Osteoblast (primary cell): ENCODE results near the gene CCDC60. TPM values are rescaled to one million over a fixed set of nuclear protein-coding genes. Genes with fewer than 3 reads are reported as not detected.

Experiments
- DNase-seq: peaks from one replicate; pipeline ENCODE4 v3.0.0; 2011; ENCODE audit warnings: low spot score, mixed read lengths; ENCODE audit not compliant: insufficient read length; ENCODE audit errors: missing footprints
- H2AFZ ChIP-seq: 2 replicates; pipeline ENCODE4 v1.6.0; 2011; ENCODE audit warnings: mild to moderate bottlenecking, low read length
- H3K27ac ChIP-seq: 2 replicates; pipeline ENCODE4 v1.5.1; 2011; ENCODE audit warnings: mild to moderate bottlenecking, low read depth, low read length, moderate library complexity
- H3K27me3 ChIP-seq: 2 replicates; pipeline ENCODE4 v1.6.0; 2012; ENCODE audit warnings: mild to moderate bottlenecking, control low read depth, inconsistent platforms, low read length, moderate library complexity; ENCODE audit not compliant: insufficient read depth
- H3K36me3 ChIP-seq: 2 replicates; pipeline ENCODE4 v1.5.1; 2011; ENCODE audit warnings: mild to moderate bottlenecking, low read length, control low read depth, moderate library complexity; ENCODE audit not compliant: insufficient read depth
- H3K4me1 ChIP-seq: 2 replicates; pipeline ENCODE4 v1.5.1; 2011; ENCODE audit warnings: mild to moderate bottlenecking, low read length, control low read depth, moderate library complexity; ENCODE audit not compliant: insufficient read depth
- H3K4me2 ChIP-seq: 2 replicates; pipeline ENCODE4 v1.6.0; 2011; ENCODE audit warnings: mild to moderate bottlenecking, low read length; ENCODE audit not compliant: insufficient read depth
- H3K4me3 ChIP-seq: fragments of 200-600 bp; sonication (generic); 3 replicates; pipeline ENCODE4 v1.5.1; 2012; ENCODE audit warnings: mild to moderate bottlenecking, low read length, inconsistent platforms; ENCODE audit not compliant: insufficient read depth
- H3K79me2 ChIP-seq: 2 replicates; pipeline ENCODE4 v1.6.0; 2012; ENCODE audit warnings: mild to moderate bottlenecking, low read length, control low read depth, inconsistent platforms; ENCODE audit not compliant: insufficient read depth
- H3K9me3 ChIP-seq: 2 replicates; pipeline ENCODE4 v1.5.1; 2011; ENCODE audit warnings: low read depth, low read length, control low read depth
- H4K20me1 ChIP-seq: 2 replicates; pipeline ENCODE4 v1.6.0; 2012; ENCODE audit warnings: mild to moderate bottlenecking, low read length, control low read depth; ENCODE audit not compliant: insufficient read depth
- total RNA-seq: library from RNA; depleted of rRNA; stranded (reverse); fragments of >200 nt; gene quantifications from 2 replicates; pipeline ENCODE4 v1.2.3, GENCODE V29; 2012
- TF ChIP-seq, protein P1 (sequence below): IDR thresholded peaks from 2 replicates; pipeline ENCODE4 v1.5.1; 2011; ENCODE audit warnings: mild to moderate bottlenecking, low read depth, low read length, moderate library complexity; ENCODE audit errors: extremely low read depth

Gene CCDC60
- total RNA-seq, 1 donor, result not detected

DNA sequence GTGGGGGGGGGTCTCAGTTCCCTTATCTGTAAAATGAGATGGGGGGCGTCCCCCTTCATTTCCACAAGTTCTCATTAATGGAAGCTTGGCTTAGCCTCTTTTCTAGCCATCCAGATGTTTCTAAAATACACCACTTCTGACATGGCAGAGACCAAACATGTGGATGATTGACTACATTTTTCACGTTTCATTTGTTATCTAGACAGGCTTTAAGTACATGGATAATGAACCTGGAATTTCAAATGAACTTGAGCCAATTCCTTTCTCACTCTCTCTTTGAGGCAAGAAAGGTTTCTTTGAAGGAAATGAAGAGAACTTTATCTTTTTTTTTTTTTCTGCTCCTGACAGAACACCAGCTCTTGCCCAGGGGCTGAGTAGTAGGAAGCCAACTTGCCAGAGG is 39.1 kb downstream of the CCDC60 start:
- Histone ChIP-seq H3K9me3 (no peaks in the 10 kb centered on the region), H2AFZ (no peak overlapping the region), H3K4me3 (no peak overlapping the region), H3K27me3 (no peaks in the 10 kb centered on the region), H4K20me1 (no peaks in the 10 kb centered on the region), H3K4me2 (no peak overlapping the region), H3K27ac (no peak overlapping the region), H3K36me3 (no peaks in the 10 kb centered on the region), H3K79me2 (no peaks in the 10 kb centered on the region), H3K4me1 (no peaks in the 10 kb centered on the region)
- DNase-seq, result no peak
- TF ChIP-seq, protein P1, sequence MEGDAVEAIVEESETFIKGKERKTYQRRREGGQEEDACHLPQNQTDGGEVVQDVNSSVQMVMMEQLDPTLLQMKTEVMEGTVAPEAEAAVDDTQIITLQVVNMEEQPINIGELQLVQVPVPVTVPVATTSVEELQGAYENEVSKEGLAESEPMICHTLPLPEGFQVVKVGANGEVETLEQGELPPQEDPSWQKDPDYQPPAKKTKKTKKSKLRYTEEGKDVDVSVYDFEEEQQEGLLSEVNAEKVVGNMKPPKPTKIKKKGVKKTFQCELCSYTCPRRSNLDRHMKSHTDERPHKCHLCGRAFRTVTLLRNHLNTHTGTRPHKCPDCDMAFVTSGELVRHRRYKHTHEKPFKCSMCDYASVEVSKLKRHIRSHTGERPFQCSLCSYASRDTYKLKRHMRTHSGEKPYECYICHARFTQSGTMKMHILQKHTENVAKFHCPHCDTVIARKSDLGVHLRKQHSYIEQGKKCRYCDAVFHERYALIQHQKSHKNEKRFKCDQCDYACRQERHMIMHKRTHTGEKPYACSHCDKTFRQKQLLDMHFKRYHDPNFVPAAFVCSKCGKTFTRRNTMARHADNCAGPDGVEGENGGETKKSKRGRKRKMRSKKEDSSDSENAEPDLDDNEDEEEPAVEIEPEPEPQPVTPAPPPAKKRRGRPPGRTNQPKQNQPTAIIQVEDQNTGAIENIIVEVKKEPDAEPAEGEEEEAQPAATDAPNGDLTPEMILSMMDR, result no peak

GRCh38 chr12:119374635-119375034 is 40.1 kb downstream of the CCDC60 start:
- no peak overlapping the region for H3K27ac ChIP-seq
- no peaks in the 10 kb centered on the region for H3K79me2 ChIP-seq
- H3K4me2 ChIP-seq, result no peak overlapping the region
- H4K20me1 ChIP-seq, result no peaks in the 10 kb centered on the region
- no peaks in the 10 kb centered on the region for H3K9me3 ChIP-seq
- no peaks in the 10 kb centered on the region for H3K27me3 ChIP-seq
- H3K4me3 ChIP-seq, result no peak overlapping the region
- H3K4me1 ChIP-seq, result no peaks in the 10 kb centered on the region
- no peaks in the 10 kb centered on the region for H3K36me3 ChIP-seq
- no peak overlapping the region for H2AFZ ChIP-seq
- TF ChIP-seq, protein P1, result no peak
- DNase-seq, result no peak

DNA sequence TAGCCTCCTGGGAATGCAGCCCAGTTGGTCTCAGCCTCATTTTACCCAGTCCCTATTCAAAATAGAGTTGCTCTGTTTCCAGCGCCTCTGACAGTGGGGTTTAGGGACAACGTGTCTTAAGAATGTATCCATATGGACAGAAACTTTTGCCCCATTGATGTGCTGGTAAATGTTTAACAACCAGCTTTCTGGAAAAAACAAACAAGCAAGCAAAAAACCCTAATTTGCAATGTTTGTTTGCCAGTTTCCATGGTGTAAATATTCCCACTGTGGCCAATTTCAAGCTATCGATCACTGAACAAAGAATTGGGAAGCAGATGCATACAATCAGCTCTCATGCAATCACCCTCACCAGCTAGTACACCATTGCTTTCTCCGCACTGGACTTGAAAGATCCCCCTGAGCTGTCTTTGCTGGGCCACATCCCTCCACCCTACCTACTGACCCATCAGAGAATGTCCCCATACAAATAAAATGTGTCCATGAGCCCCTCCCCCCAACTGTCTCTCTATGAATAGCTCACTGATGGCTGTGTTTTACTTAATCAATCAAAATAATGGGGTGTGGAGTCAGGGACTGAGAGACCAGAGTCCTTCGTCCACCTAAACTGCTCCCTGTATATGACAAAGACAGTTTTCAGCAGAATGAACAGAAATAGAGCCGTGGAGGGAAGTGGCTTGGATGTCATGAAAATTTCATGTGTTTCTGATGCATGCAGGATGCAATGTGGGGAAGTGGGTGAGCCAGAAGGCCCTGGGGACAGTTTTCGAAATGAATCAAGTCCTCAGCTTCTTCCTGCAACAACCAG is 40.8 kb downstream of the CCDC60 start:
- no peak overlapping the region for H3K4me2 ChIP-seq
- H3K79me2 ChIP-seq, result no peaks in the 10 kb centered on the region
- H3K27ac ChIP-seq, result no peak overlapping the region
- no peaks in the 10 kb centered on the region for H3K4me1 ChIP-seq
- no peaks in the 10 kb centered on the region for H4K20me1 ChIP-seq
- H2AFZ ChIP-seq, result no peak overlapping the region
- TF ChIP-seq, protein P1, result no peak
- no peak for DNase-seq
- no peaks in the 10 kb centered on the region for H3K27me3 ChIP-seq
- H3K9me3 ChIP-seq, result no peaks in the 10 kb centered on the region
- no peaks in the 10 kb centered on the region for H3K36me3 ChIP-seq
- no peak overlapping the region for H3K4me3 ChIP-seq

GRCh38 chr12:119375883-119376190 is 41.3 kb downstream of the CCDC60 start:
- H3K79me2 ChIP-seq, result no peaks in the 10 kb centered on the region
- no peak overlapping the region for H3K4me3 ChIP-seq
- no peak overlapping the region for H2AFZ ChIP-seq
- no peak for DNase-seq
- TF ChIP-seq, protein P1, result no peak
- no peaks in the 10 kb centered on the region for H4K20me1 ChIP-seq
- H3K4me1 ChIP-seq, result no peaks in the 10 kb centered on the region
- H3K27ac ChIP-seq, result no peak overlapping the region
- no peaks in the 10 kb centered on the region for H3K27me3 ChIP-seq
- H3K36me3 ChIP-seq, result no peaks in the 10 kb centered on the region
- no peaks in the 10 kb centered on the region for H3K9me3 ChIP-seq
- H3K4me2 ChIP-seq, result no peak overlapping the region
